GM19239 (cell line): ENCODE measurements around the gene SKI.

Source experiments
- DNase-seq: peaks from one replicate; pipeline ENCODE4 v3.0.0; 2011; ENCODE audit warnings: low spot score; ENCODE audit not compliant: insufficient read length
- FAIRE-seq: peaks from 2 replicates; lab custom pipeline; 2011; peaks lifted over from hg19 to GRCh38; lab: Jason Lieb, UNC

The SKI gene

GRCh38 chr1:2193514-2194281, 34.4 kb upstream of the SKI start:
- FAIRE-seq (no peak), DNase-seq (no peak)

DNA sequence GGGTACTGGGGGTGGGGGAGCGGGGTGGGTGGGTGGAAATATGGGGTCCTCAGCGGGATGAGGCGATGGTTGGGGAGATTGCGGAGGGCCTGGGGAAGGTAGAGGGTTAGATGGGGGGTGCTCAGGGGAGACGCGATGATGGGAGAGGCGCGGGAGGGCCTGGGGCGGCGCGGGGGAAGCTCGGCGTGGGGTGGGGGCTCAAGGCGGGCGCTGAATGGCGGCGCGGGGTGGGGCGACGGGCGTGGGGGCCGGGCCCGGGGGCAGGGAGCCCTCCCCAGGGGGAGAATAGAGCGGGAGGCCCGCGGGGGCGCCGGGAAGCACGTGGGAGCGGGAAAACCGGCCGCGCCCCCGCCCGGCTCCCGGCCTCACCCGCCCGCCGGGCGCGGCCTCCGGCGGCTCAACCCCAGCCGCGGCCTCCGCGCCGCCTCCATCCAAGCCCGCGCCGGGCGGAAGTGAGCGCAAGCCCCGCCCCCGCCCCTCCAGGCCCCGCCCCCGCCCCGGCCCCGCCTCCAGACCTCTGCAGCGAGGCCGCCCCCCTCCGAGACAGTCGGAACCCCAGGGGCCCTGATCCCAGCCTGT, 33.7 kb upstream of the SKI start, which contains the start of gene FAAP20:
TSS of gene FAAP20 (minus strand) at position 454 of the 579 bp plus-strand sequence. CDS start at position 431, 23 bp downstream.
- no peak for FAIRE-seq
- DNase-seq = peak; percentile 90

GRCh38 chr1:2194898-2195673, 33.0 kb upstream of the SKI start:
- DNase-seq (peak; percentile 95), FAIRE-seq (peak; percentile 93)

DNA sequence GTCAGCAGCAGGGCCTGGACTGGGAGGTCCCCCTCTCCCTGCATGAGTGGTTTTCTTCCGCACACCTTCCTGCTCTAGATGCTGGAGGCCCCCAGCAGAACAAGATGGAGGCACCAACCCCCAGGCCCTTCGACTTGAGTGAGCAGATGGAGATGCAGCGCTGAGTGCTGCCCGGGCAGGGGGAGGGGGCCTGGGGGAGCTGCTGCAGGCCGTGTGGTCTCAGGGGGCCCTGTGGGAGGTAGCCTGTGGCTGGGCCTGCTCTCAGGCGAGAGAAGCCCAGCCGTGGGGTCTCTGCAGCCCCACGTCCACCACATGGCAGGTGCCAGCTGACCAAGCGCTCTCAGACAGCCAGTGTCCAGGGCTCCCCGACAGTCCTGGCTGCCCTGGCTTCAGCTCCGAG, 32.3 kb upstream of the SKI start:
- DNase-seq = no peak

GRCh38 chr1:2196901-2197638, 31.0 kb upstream of the SKI start:
- FAIRE-seq = no peak
- DNase-seq = no peak

More for the DNA sequence above, 32.3 kb upstream of the SKI start:
- no peak for FAIRE-seq

- no peak for FAIRE-seq
- no peak for DNase-seq
Observed at GRCh38 chr1:2197707-2198165, 30.4 kb upstream of the SKI start.

- FAIRE-seq (no peak), DNase-seq (no peak)
Observed at GRCh38 chr1:2198571-2198970, 29.5 kb upstream of the SKI start.

GRCh38 chr1:2199042-2199810, 28.9 kb upstream of the SKI start:
- peak; percentile 76 for DNase-seq
- peak; percentile 93 for FAIRE-seq

- DNase-seq (no peak), FAIRE-seq (no peak)
Observed at GRCh38 chr1:2200308-2200943, 27.7 kb upstream of the SKI start.

- no peak for DNase-seq
- no peak for FAIRE-seq
Observed at GRCh38 chr1:2201062-2201461, 27.1 kb upstream of the SKI start.

DNA sequence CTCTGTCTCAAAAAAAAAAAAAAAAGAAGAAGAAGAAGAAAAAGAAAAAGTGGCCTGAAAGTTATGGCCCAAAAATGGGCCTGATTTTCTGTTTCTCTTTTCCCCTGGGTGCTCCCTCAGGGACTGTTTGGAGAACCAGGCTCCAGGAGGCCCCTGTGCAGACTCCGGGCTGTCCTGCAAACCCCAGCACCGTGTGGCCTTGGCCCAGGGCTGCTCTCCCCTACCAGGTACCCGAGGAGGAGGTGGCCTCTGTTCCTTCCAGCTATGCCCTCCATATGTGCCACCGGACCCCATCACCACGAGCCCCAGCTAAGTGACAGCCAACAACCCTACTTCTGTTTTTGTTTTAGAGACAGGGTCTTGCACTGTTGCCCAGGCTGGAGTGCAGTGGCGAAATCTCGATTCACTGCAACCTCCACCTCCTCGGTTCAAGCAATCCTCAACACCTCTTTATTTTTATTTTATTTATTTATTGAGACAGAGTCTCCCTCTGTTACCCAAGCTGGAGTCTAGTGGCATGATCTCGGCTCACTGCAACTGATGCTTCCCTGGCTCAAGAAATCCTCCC, 26.0 kb upstream of the SKI start:
- no peak for FAIRE-seq
- DNase-seq = no peak

DNA sequence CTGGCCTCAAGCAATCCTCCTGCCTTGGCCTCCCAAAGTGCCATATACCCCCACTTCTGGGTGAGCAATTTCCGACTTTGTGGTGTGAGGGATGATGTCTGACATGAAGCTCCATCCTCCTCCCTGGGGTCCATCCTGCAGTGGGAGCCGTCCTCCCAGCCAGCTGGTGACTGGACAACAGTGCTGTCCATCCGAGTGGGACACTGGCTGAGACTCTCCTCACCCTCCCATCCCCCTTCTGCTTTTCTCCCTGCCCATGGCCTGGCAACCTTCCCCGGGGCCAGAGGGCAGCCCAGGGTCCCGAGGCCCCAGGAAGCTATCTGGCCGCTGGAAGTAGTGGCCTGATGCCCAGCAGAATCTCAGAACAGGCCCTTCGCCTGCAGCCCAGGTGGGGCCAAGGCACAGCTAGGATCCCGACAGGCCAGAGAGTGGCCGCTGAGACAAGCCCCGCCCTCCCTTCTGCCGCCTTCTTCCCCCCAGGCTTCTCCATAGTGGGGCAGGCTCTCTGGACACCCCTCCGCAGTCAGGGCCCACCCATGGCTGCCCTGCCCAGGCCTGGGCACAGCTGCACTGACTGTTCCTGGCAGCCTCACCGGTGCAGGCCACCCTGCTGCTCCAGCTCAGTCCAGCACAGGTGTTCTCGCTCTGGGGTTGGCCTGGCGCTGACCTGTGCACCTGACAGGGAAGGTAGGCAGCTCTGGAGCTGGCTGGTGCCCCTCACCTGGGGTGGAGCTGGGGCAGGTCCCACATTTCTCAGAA, 25.1 kb upstream of the SKI start:
- DNase-seq (no peak), FAIRE-seq (no peak)

- DNase-seq = no peak
- FAIRE-seq = no peak
Observed at GRCh38 chr1:2203671-2204414, 24.3 kb upstream of the SKI start.

- DNase-seq (no peak), FAIRE-seq (no peak)
Observed at GRCh38 chr1:2204415-2205190, 23.5 kb upstream of the SKI start.

- FAIRE-seq (no peak), DNase-seq (peak; percentile 96)
Observed at GRCh38 chr1:2205191-2205952, 22.7 kb upstream of the SKI start.
